Stimulated activated CD8-positive, alpha-beta memory T cell treated with anti-CD3 and anti-CD28 coated beads, Interleukin-7, amount 100 ng/mL, for 48 hours (primary cell): ENCODE measurements around the gene DPM3.
"Not testable (repeated sequence)": the region's sequence is repeated elsewhere in the genome, so short reads cannot be mapped to it uniquely, and the experiment has no call there.

Source experiments
- DNase-seq, 2 donors: peaks; one replicate each; pipeline ENCODE4 v3.0.0-alpha.2; 2020; ENCODE audit warnings: low read depth in 1 of 2; ENCODE audit errors: extremely low read depth in 1 of 2

The DPM3 gene

GRCh38 chr1:155139895-155140629, at the start of gene DPM3:
Gene DPM3 (minus strand): TSS chr1:155140531. CDS start chr1:155140240, 291 bp downstream.
- DNase-seq, result peak; percentile 75 to 88

GRCh38 chr1:155189926-155190325, 49.6 kb upstream of the DPM3 start:
- DNase-seq, result not testable (repeated sequence)

- DNase-seq, result no peak
These were observed 47.9 kb upstream of the DPM3 start for GRCh38 chr1:155188268-155188667.

GRCh38 chr1:155187456-155187891, 47.1 kb upstream of the DPM3 start:
- DNase-seq, result no peak

GRCh38 chr1:155186794-155187455, 46.6 kb upstream of the DPM3 start:
- no peak for DNase-seq

- DNase-seq, result no peak
These were observed 45.9 kb upstream of the DPM3 start for GRCh38 chr1:155186067-155186793.

- DNase-seq, result no peak
These were observed 45.4 kb upstream of the DPM3 start for GRCh38 chr1:155185783-155186066.

GRCh38 chr1:155184835-155185782, 44.8 kb upstream of the DPM3 start:
- DNase-seq, result no peak

- no peak for DNase-seq
These were observed 44.0 kb upstream of the DPM3 start for GRCh38 chr1:155184351-155184811.

GRCh38 chr1:155183775-155184221, 43.5 kb upstream of the DPM3 start:
- no peak for DNase-seq

- no peak for DNase-seq
These were observed 41.8 kb upstream of the DPM3 start for GRCh38 chr1:155182052-155182550.

GRCh38 chr1:155181371-155182051, 41.2 kb upstream of the DPM3 start:
- no peak for DNase-seq

- DNase-seq, result no peak
These were observed 39.0 kb upstream of the DPM3 start for GRCh38 chr1:155179112-155180031.

GRCh38 chr1:155178441-155179111, 38.2 kb upstream of the DPM3 start:
- DNase-seq, result no peak

- DNase-seq, result no peak
These were observed 37.6 kb upstream of the DPM3 start for GRCh38 chr1:155177918-155178281.

- DNase-seq, result no peak
These were observed 37.0 kb upstream of the DPM3 start for GRCh38 chr1:155177192-155177917.

GRCh38 chr1:155176544-155177071, 36.3 kb upstream of the DPM3 start:
- DNase-seq, result peak; percentile 63 to 75
